IMR-90 (cell line): ENCODE data around the gene ADD1. TPM values are rescaled to one million over a fixed set of nuclear protein-coding genes. Genes with fewer than 3 reads are reported as not detected.

Experiments used
- ATAC-seq: fragments of 200-7000 bp; cut with Tn5 transposase; 2 replicates; pipeline ENCODE4 v1.9.1; 2020; ENCODE audit warnings: low read depth, mild to moderate bottlenecking, moderate library complexity
- BruUV-seq: library from RNA; stranded (reverse); fragments of 400-500 nt; replicated peaks from 2 replicates; lab custom pipeline; 2021; lab: Mats Ljungman, UMichigan
- CTCF ChIA-PET: fragments of 300-600 bp; formaldehyde crosslinking; extraction: SDS; loops from one replicate; lab custom pipeline; 2021; ENCODE audit warnings: antibody characterized with exemption; lab: Yijun Ruan, JAX
- POLR2A ChIA-PET: fragments of 300-600 bp; sonication (Branson Sonifier 250); formaldehyde crosslinking; loops from one replicate; lab custom pipeline; 2022; ENCODE audit warnings: antibody characterized with exemption; ENCODE audit not compliant: unreplicated experiment; lab: Charles Lee
- DNase-seq: peaks from one replicate; pipeline ENCODE4 v3.0.0; 2013
- H2AFZ ChIP-seq: replicated peaks from 2 replicates; pipeline ENCODE3; 2013; ENCODE audit warnings: low read length, mild to moderate bottlenecking; ENCODE audit not compliant: poor library complexity
- H2AK5ac ChIP-seq: 2 replicates; pipeline ENCODE4 v1.6.1; 2013; ENCODE audit warnings: low read depth, low read length, inconsistent platforms
- H2AK9ac ChIP-seq: replicated peaks from 2 replicates; pipeline ENCODE3; 2013; ENCODE audit warnings: mild to moderate bottlenecking, low read depth, low read length, moderate library complexity; ENCODE audit not compliant: poor library complexity
- H2BK120ac ChIP-seq: 2 replicates; pipeline ENCODE4 v1.6.1; 2013; ENCODE audit warnings: low read depth, low read length, inconsistent platforms
- H2BK15ac ChIP-seq: 3 replicates; pipeline ENCODE4 v1.6.1; 2013; ENCODE audit warnings: low read depth, low read length, inconsistent platforms
- H2BK20ac ChIP-seq: 2 replicates; pipeline ENCODE4 v1.6.1; 2013; ENCODE audit warnings: low read depth, mild to moderate bottlenecking, inconsistent platforms, low read length, moderate library complexity
- H2BK5ac ChIP-seq: 2 replicates; pipeline ENCODE4 v1.6.1; 2013; ENCODE audit warnings: mild to moderate bottlenecking, low read depth, low read length, inconsistent platforms; ENCODE audit not compliant: poor library complexity, severe bottlenecking
- H3K14ac ChIP-seq: replicated peaks from 2 replicates; pipeline ENCODE4 v1.6.1; 2013; ENCODE audit warnings: low read depth, low read length, inconsistent platforms
- H3K18ac ChIP-seq: 2 replicates; pipeline ENCODE4 v1.6.1; 2013; ENCODE audit warnings: low read depth, low read length, control low read depth
- H3K23ac ChIP-seq: 2 replicates; pipeline ENCODE4 v1.6.1; 2013; ENCODE audit warnings: low read depth, low read length, inconsistent platforms
- H3K27ac ChIP-seq: 2 replicates; pipeline ENCODE4 v1.5.1; 2013; ENCODE audit warnings: mild to moderate bottlenecking, control low read depth, low read length; ENCODE audit not compliant: insufficient read depth
- H3K27me3 ChIP-seq: 2 replicates; pipeline ENCODE4 v1.6.1; 2013; ENCODE audit warnings: low read length; ENCODE audit not compliant: control insufficient read depth, insufficient read depth
- H3K36me3 ChIP-seq: 2 replicates; pipeline ENCODE4 v1.6.1; 2013; ENCODE audit warnings: low read length, mixed read lengths; ENCODE audit not compliant: control insufficient read depth, insufficient read depth
- H3K4ac ChIP-seq: 2 replicates; pipeline ENCODE4 v1.6.1; 2013; ENCODE audit warnings: low read depth, low read length, inconsistent platforms
- H3K4me1 ChIP-seq: 2 replicates; pipeline ENCODE4 v1.6.1; 2013; ENCODE audit warnings: low read length, mixed read lengths; ENCODE audit not compliant: control insufficient read depth, insufficient read depth
- H3K4me2 ChIP-seq: 2 replicates; pipeline ENCODE4 v1.6.1; 2013; ENCODE audit warnings: low read depth, mild to moderate bottlenecking, control low read depth, low read length, moderate library complexity
- H3K4me3 ChIP-seq: 2 replicates; pipeline ENCODE4 v1.5.1; 2013; ENCODE audit warnings: low read depth, mild to moderate bottlenecking, control low read depth, low read length, moderate library complexity; ENCODE audit not compliant: insufficient read depth
- H3K56ac ChIP-seq: 2 replicates; pipeline ENCODE4 v1.6.1; 2013; ENCODE audit warnings: low read length, inconsistent platforms; ENCODE audit not compliant: insufficient read depth; ENCODE audit errors: extremely low read depth
- H3K79me1 ChIP-seq, 2 experiments: 2 replicates each; pipeline ENCODE4 v1.6.1; 2013; ENCODE audit warnings: low read length in 2 of 2, inconsistent platforms in 1 of 2, low read depth in 1 of 2
- H3K9ac ChIP-seq: 2 replicates; pipeline ENCODE4 v1.6.1; 2013; ENCODE audit warnings: low read depth, low read length, control low read depth
- H3K9me1 ChIP-seq: 2 replicates; pipeline ENCODE4 v1.6.1; 2013; ENCODE audit warnings: low read length, inconsistent platforms; ENCODE audit not compliant: insufficient read depth
- H3K9me3 ChIP-seq: 2 replicates; pipeline ENCODE4 v1.6.1; 2013; ENCODE audit warnings: low read length; ENCODE audit not compliant: control insufficient read depth, insufficient read depth
- H4K20me1 ChIP-seq: 2 replicates; pipeline ENCODE4 v1.6.1; 2013; ENCODE audit warnings: low read length, inconsistent platforms; ENCODE audit not compliant: insufficient read depth
- H4K5ac ChIP-seq: 2 replicates; pipeline ENCODE4 v1.6.1; 2013; ENCODE audit warnings: mild to moderate bottlenecking, low read depth, low read length, control low read depth
- H4K8ac ChIP-seq, 2 experiments: 2 replicates each; pipeline ENCODE4 v1.6.1; 2013; ENCODE audit warnings: low read depth in 2 of 2, low read length in 2 of 2, control low read depth in 1 of 2, inconsistent platforms in 1 of 2
- H4K91ac ChIP-seq: 2 replicates; pipeline ENCODE4 v1.6.1; 2013; ENCODE audit warnings: low read depth, low read length, inconsistent platforms; ENCODE audit not compliant: insufficient read depth
- ELK1 ChIP-seq: fragments of 150-350 bp; IDR thresholded peaks from 2 replicates; pipeline ENCODE4 v1.6.1; 2016; ENCODE audit warnings: low read depth, mild to moderate bottlenecking, low read length, moderate library complexity, borderline replicate concordance
- RAD21 ChIP-seq: IDR thresholded peaks from 2 replicates; pipeline ENCODE4 v1.6.1; 2012; ENCODE audit warnings: low read length, improper control_type of control experiment
- WGBS, 2 experiments: methylation state at CpG; one replicate each; pipeline versions ENCODE4 v1.1.5 to v1.1.7; 2013; ENCODE audit warnings: missing lambda C conversion rate in 2 of 2; ENCODE audit not compliant: insufficient read length in 1 of 2; ENCODE audit errors: extremely low coverage in 2 of 2; 5-methylcytosine and 5-hydroxymethylcytosine counted together
- dilution Hi-C: fragments of 300-500 bp; cut with HindIII; formaldehyde crosslinking; loops from one replicate; pipeline ENCODE4 v1.14.3; 2018; ENCODE audit warnings: low sequenced_read_pairs; ENCODE audit not compliant: unreplicated experiment
- in situ Hi-C: fragments of 300-500 bp; cut with MboI; formaldehyde crosslinking; loops from 3 replicates; pipeline ENCODE4 v1.14.3; 2019; ENCODE audit warnings: low sequenced_read_pairs, inconsistent platforms, mixed read lengths
- intact Hi-C: fragments of 100-400 bp; cut with micrococcal nuclease; formaldehyde crosslinking; loops from 2 replicates; pipeline ENCODE4 v1.10.0; 2022
- polyA plus RNA-seq, 3 experiments: library from polyadenylated mRNA; depleted of rRNA; stranded (reverse); fragments of >200 nt; gene quantifications; 2 replicates each; pipeline ENCODE4 v1.2.3, GENCODE V29; 2012; ENCODE audit warnings: low replicate concordance in 1 of 3
- total RNA-seq: library from RNA; depleted of rRNA; stranded (reverse); fragments of >200 nt; gene quantifications from 2 replicates; pipeline ENCODE4 v1.2.3, GENCODE V29; 2012

The ADD1 gene
- total and polyA plus RNA-seq, 2 of the 4 experiments (the other 2 are of a cell fraction) = 122 to 215 TPM

GRCh38 chr4:2873329-2873728 is 29.7 kb downstream of the ADD1 start:
- Histone ChIP-seq H4K91ac (no peak overlapping the region), H2AK5ac (no peak overlapping the region), H3K56ac (no peak overlapping the region), H2BK20ac (no peak overlapping the region), H3K4ac (no peak overlapping the region), H3K36me3 (peaks cover 4% of the 10 kb centered on the region), H3K9ac (no peak overlapping the region), H3K4me3 (no peak overlapping the region), H3K9me1 (peaks cover 36% of the 10 kb centered on the region), H2BK15ac (no peak overlapping the region), H3K4me2 (no peak overlapping the region), H2BK5ac (peak overlapping the region; percentile 57), H3K4me1 (peaks cover 14% of the 10 kb centered on the region), H3K27me3 (no peaks in the 10 kb centered on the region), H2AFZ (no peak overlapping the region), H3K23ac (no peak overlapping the region), H3K27ac (no peak overlapping the region), H4K5ac (no peak overlapping the region), H3K14ac (no peak overlapping the region), H2AK9ac (no peak overlapping the region), H3K9me3 (no peaks in the 10 kb centered on the region), H3K79me1 (peaks cover 32 to 78% of the 10 kb centered on the region in 2 experiments), H4K8ac (no peak overlapping the region), H3K18ac (no peak overlapping the region), H2BK120ac (no peak overlapping the region), H4K20me1 (peaks cover 60% of the 10 kb centered on the region)
- BruUV-seq = no TSS peak
- WGBS, 2 experiments = no CpG with 5 or more reads among the region's 1 CpG
- ChIA-PET CTCF (no interaction called here), POLR2A (interaction anchor here (0.6 kb wide), 1 partner anchor 10 kb away, joined by 3 read pairs; no protein-coding TSS in a partner anchor)
- ATAC-seq = no peak
- no peak for DNase-seq
- dilution Hi-C loops (no loop called here), intact Hi-C loops (no loop called here), in situ Hi-C loops (no loop called here)
- no peak for TF ChIP-seq ELK1
- no peak for TF ChIP-seq RAD21
